Astrocyte (in vitro differentiated cells and primary cell): ENCODE measurements around the gene HOXD9. TPM values are rescaled to one million over a fixed set of nuclear protein-coding genes. Genes with fewer than 3 reads are reported as not detected.
A peak's percentile ranks its signal among the peaks of the same experiment; 100 is the strongest.

ENCODE experiments used
- DNase-seq: peaks from one replicate; pipeline ENCODE4 v3.0.0-alpha.2; 2010; ENCODE audit warnings: low read depth
- FAIRE-seq: peaks from 2 replicates; lab custom pipeline; 2011; peaks lifted over from hg19 to GRCh38; lab: Jason Lieb, UNC
- H2AFZ ChIP-seq: 2 replicates; pipeline ENCODE4 v1.6.0; 2012; ENCODE audit warnings: low read depth, low read length, inconsistent platforms
- H3K27ac ChIP-seq: 2 replicates; pipeline ENCODE4 v1.5.1; 2011; ENCODE audit warnings: low read depth, low read length, inconsistent platforms
- H3K27me3 ChIP-seq: 2 replicates; pipeline ENCODE4 v1.6.0; 2011; ENCODE audit warnings: low read length, inconsistent platforms; ENCODE audit not compliant: insufficient read depth
- H3K36me3 ChIP-seq: 2 replicates; pipeline ENCODE4 v1.5.1; 2011; ENCODE audit warnings: low read length, inconsistent platforms; ENCODE audit not compliant: insufficient read depth
- H3K4me1 ChIP-seq: 2 replicates; pipeline ENCODE4 v1.5.1; 2011; ENCODE audit warnings: low read length, inconsistent platforms; ENCODE audit not compliant: insufficient read depth
- H3K4me2 ChIP-seq: 2 replicates; pipeline ENCODE4 v1.6.0; 2012; ENCODE audit warnings: low read length, inconsistent platforms
- H3K4me3 ChIP-seq: 2 replicates; pipeline ENCODE4 v1.5.1; 2011; ENCODE audit warnings: low read depth, mild to moderate bottlenecking, low read length, inconsistent platforms; ENCODE audit not compliant: insufficient read depth
- H3K79me2 ChIP-seq: 2 replicates; pipeline ENCODE4 v1.6.0; 2012; ENCODE audit warnings: mild to moderate bottlenecking, low read length, inconsistent platforms; ENCODE audit not compliant: insufficient read depth
- H3K9ac ChIP-seq: 2 replicates; pipeline ENCODE4 v1.6.0; 2012; ENCODE audit warnings: mild to moderate bottlenecking, low read length, inconsistent platforms
- H3K9me3 ChIP-seq: 2 replicates; pipeline ENCODE4 v1.5.1; 2012; ENCODE audit warnings: low read depth, mild to moderate bottlenecking, low read length, inconsistent platforms; ENCODE audit not compliant: insufficient read depth
- H4K20me1 ChIP-seq: 2 replicates; pipeline ENCODE4 v1.6.0; 2012; ENCODE audit warnings: low read length, inconsistent platforms; ENCODE audit not compliant: insufficient read depth
- H3K27ac Mint-ChIP-seq: one replicate; pipeline ENCODE4 v1.8.0; 2021; ENCODE audit warnings: mild to moderate bottlenecking, mixed read lengths; ENCODE audit not compliant: unreplicated experiment
- H3K27me3 Mint-ChIP-seq: one replicate; pipeline ENCODE4 v1.8.0; 2021; ENCODE audit warnings: low read depth, mixed read lengths; ENCODE audit not compliant: unreplicated experiment
- H3K36me3 Mint-ChIP-seq: one replicate; pipeline ENCODE4 v1.8.0; 2021; ENCODE audit warnings: low read depth, mixed read lengths; ENCODE audit not compliant: unreplicated experiment
- H3K4me1 Mint-ChIP-seq: one replicate; pipeline ENCODE4 v1.8.0; 2021; ENCODE audit warnings: low read depth, mixed read lengths; ENCODE audit not compliant: unreplicated experiment
- H3K4me3 Mint-ChIP-seq: one replicate; pipeline ENCODE4 v1.8.0; 2021; ENCODE audit warnings: mild to moderate bottlenecking, moderate library complexity, mixed read lengths; ENCODE audit not compliant: unreplicated experiment
- H3K9me3 Mint-ChIP-seq: one replicate; pipeline ENCODE4 v1.8.0; 2021; ENCODE audit warnings: mild to moderate bottlenecking, mixed read lengths; ENCODE audit not compliant: unreplicated experiment
- CTCF ChIP-seq: IDR thresholded peaks from 2 replicates; pipeline ENCODE4 v1.5.1; 2011; ENCODE audit warnings: low read depth, mild to moderate bottlenecking, inconsistent platforms, low read length, moderate library complexity; ENCODE audit not compliant: insufficient read depth
- EZH2 ChIP-seq: IDR thresholded peaks from 2 replicates; pipeline ENCODE4 v1.6.1; 2012; ENCODE audit warnings: mild to moderate bottlenecking, low read length, inconsistent platforms; ENCODE audit not compliant: insufficient read depth
- total RNA-seq: library from RNA; stranded (reverse); gene quantifications from 2 replicates; pipeline ENCODE4 v1.2.1, GENCODE V29; 2021

HOXD9 gene
- total RNA-seq, 1 donor from 2014 or later = not detected

- DNase-seq (no peak), FAIRE-seq (no peak)
- H3K27ac Mint-ChIP-seq = no peak overlapping the region
- Histone ChIP-seq H3K4me3 (no peak overlapping the region), H3K27me3 (peaks cover 85% of the 10 kb centered on the region), H2AFZ (no peak overlapping the region), H3K9me3 (peaks cover 9% of the 10 kb centered on the region), H3K27ac (no peak overlapping the region), H4K20me1 (no peaks in the 10 kb centered on the region), H3K79me2 (no peaks in the 10 kb centered on the region), H3K4me2 (no peak overlapping the region), H3K4me1 (peaks cover 3% of the 10 kb centered on the region), H3K9ac (no peak overlapping the region), H3K36me3 (no peaks in the 10 kb centered on the region)
- peaks cover 5% of the 10 kb centered on the region for H3K4me1 Mint-ChIP-seq
- H3K9me3 Mint-ChIP-seq = peaks cover 20% of the 10 kb centered on the region
- no peak overlapping the region for H3K4me3 Mint-ChIP-seq
- TF ChIP-seq CTCF (no peak), EZH2 (no peak)
- H3K27me3 Mint-ChIP-seq = peaks cover 82% of the 10 kb centered on the region
- H3K36me3 Mint-ChIP-seq = peaks cover 4% of the 10 kb centered on the region
These were observed 46.5 kb upstream of the HOXD9 start for GRCh38 chr2:176076063-176076462.

- Mint-ChIP-seq H3K4me1 (peaks cover 5% of the 10 kb centered on the region), H3K27me3 (peaks cover 84% of the 10 kb centered on the region), H3K9me3 (peaks cover 23% of the 10 kb centered on the region), H3K27ac (no peak overlapping the region), H3K4me3 (no peak overlapping the region), H3K36me3 (peaks cover 4% of the 10 kb centered on the region)
- no peak overlapping the region for H3K9ac ChIP-seq
- peaks cover 85% of the 10 kb centered on the region for H3K27me3 ChIP-seq
- H3K4me3 ChIP-seq = no peak overlapping the region
- H3K36me3 ChIP-seq = no peaks in the 10 kb centered on the region
- DNase-seq = no peak
- H3K79me2 ChIP-seq = no peaks in the 10 kb centered on the region
- TF ChIP-seq CTCF (no peak), EZH2 (no peak)
- peaks cover 3% of the 10 kb centered on the region for H3K4me1 ChIP-seq
- H3K9me3 ChIP-seq = peaks cover 5% of the 10 kb centered on the region
- no peak overlapping the region for H3K27ac ChIP-seq
- no peak overlapping the region for H3K4me2 ChIP-seq
- no peak for FAIRE-seq
- peaks cover 3% of the 10 kb centered on the region for H4K20me1 ChIP-seq
- no peak overlapping the region for H2AFZ ChIP-seq
These were observed 45.7 kb upstream of the HOXD9 start for GRCh38 chr2:176076796-176077195.

- no peaks in the 10 kb centered on the region for H3K9me3 ChIP-seq
These were observed 43.8 kb upstream of the HOXD9 start for GRCh38 chr2:176078541-176079284.

More at GRCh38 chr2:176078541-176079284, 43.8 kb upstream of the HOXD9 start:
- Mint-ChIP-seq H3K4me3 (peak overlapping the region; percentile 52), H3K4me1 (peaks cover 5% of the 10 kb centered on the region), H3K27me3 (peaks cover 79% of the 10 kb centered on the region), H3K9me3 (peaks cover 23% of the 10 kb centered on the region), H3K27ac (peak overlapping the region; percentile 85), H3K36me3 (peaks cover 4% of the 10 kb centered on the region)
- H3K27me3 ChIP-seq = peaks cover 86% of the 10 kb centered on the region
- peak overlapping the region; percentile 43 for H3K4me2 ChIP-seq
- peaks cover 3% of the 10 kb centered on the region for H3K4me1 ChIP-seq
- H3K27ac ChIP-seq = no peak overlapping the region
- H3K9ac ChIP-seq = no peak overlapping the region
- no peak overlapping the region for H2AFZ ChIP-seq
- FAIRE-seq = no peak
- TF ChIP-seq EZH2 (no peak), CTCF (no peak)
- H3K4me3 ChIP-seq = no peak overlapping the region
- no peak for DNase-seq
- H4K20me1 ChIP-seq = peaks cover 12% of the 10 kb centered on the region
- no peaks in the 10 kb centered on the region for H3K79me2 ChIP-seq
- no peaks in the 10 kb centered on the region for H3K36me3 ChIP-seq
